GM23248 (cell line): Measurements from ENCODE around the gene HECTD4. TPM values are rescaled to one million over a fixed set of nuclear protein-coding genes. Genes with fewer than 3 reads are reported as not detected.

Experiments used
- DNase-seq: peaks from one replicate; pipeline ENCODE4 v3.0.0-alpha.2; 2015
- H2AFZ ChIP-seq: fragments of 200-600 bp; sonication (generic); 2 replicates; pipeline ENCODE4 v1.6.1; 2016; ENCODE audit warnings: antibody characterized with exemption
- H3F3A ChIP-seq: fragments of 200-600 bp; sonication (generic); 2 replicates; pipeline ENCODE4 v1.6.1; 2016; ENCODE audit warnings: mild to moderate bottlenecking, antibody characterized with exemption, mixed run types; ENCODE audit not compliant: insufficient read depth
- H3K27ac ChIP-seq: fragments of 200-600 bp; sonication (generic); 2 replicates; pipeline ENCODE4 v1.5.1; 2016; ENCODE audit warnings: mild to moderate bottlenecking
- H3K27me3 ChIP-seq: fragments of 200-600 bp; sonication (generic); replicated peaks from 2 replicates; pipeline ENCODE4 v1.6.1; 2016; ENCODE audit warnings: mild to moderate bottlenecking; ENCODE audit not compliant: insufficient read depth
- H3K36me3 ChIP-seq: fragments of 200-600 bp; sonication (generic); 2 replicates; pipeline ENCODE4 v1.6.1; 2016; ENCODE audit warnings: low read depth, mild to moderate bottlenecking
- H3K4me1 ChIP-seq: fragments of 200-600 bp; sonication (generic); 2 replicates; pipeline ENCODE4 v1.6.1; 2016; ENCODE audit warnings: mild to moderate bottlenecking; ENCODE audit not compliant: insufficient read depth
- H3K4me2 ChIP-seq: fragments of 200-600 bp; sonication (generic); one replicate; pipeline ENCODE4 v1.6.1; 2016; ENCODE audit warnings: mild to moderate bottlenecking; ENCODE audit not compliant: unreplicated experiment
- H3K4me3 ChIP-seq: fragments of 200-600 bp; sonication (generic); 2 replicates; pipeline ENCODE4 v1.5.1; 2016; ENCODE audit warnings: mild to moderate bottlenecking
- H3K79me2 ChIP-seq: fragments of 200-600 bp; sonication (generic); 2 replicates; pipeline ENCODE4 v1.6.1; 2016; ENCODE audit warnings: mild to moderate bottlenecking; ENCODE audit not compliant: insufficient read depth
- H3K9ac ChIP-seq: fragments of 200-600 bp; sonication (generic); 2 replicates; pipeline ENCODE4 v1.6.1; 2016; ENCODE audit warnings: mild to moderate bottlenecking
- H3K9me2 ChIP-seq: fragments of 200-600 bp; sonication (generic); 2 replicates; pipeline ENCODE4 v1.6.1; 2016; ENCODE audit warnings: mixed run types, mild to moderate bottlenecking, moderate library complexity; ENCODE audit not compliant: insufficient read depth
- H3K9me3 ChIP-seq: fragments of 200-600 bp; sonication (generic); one replicate; pipeline ENCODE4 v1.6.1; 2017; ENCODE audit warnings: low read depth
- H4K20me1 ChIP-seq: fragments of 200-600 bp; sonication (generic); 2 replicates; pipeline ENCODE4 v1.6.0; 2016; ENCODE audit not compliant: insufficient read depth
- EZH2 ChIP-seq: fragments of 200-600 bp; sonication (generic); IDR thresholded peaks from 2 replicates; pipeline ENCODE4 v1.6.1; 2018; ENCODE audit warnings: antibody characterized with exemption, mild to moderate bottlenecking; ENCODE audit not compliant: insufficient read depth, poor library complexity, severe bottlenecking
- EZH2phosphoT487 ChIP-seq: fragments of 200-600 bp; sonication (generic); IDR thresholded peaks from 2 replicates; pipeline ENCODE4 v1.6.1; 2018; ENCODE audit warnings: antibody characterized with exemption, moderate library complexity, mild to moderate bottlenecking, low read depth; ENCODE audit not compliant: insufficient read depth
- WGBS, 2 experiments: methylation state at CpG; one replicate each; pipeline ENCODE4 v1.1.6; 2015 to 2017; ENCODE audit warnings: low lambda C conversion rate in 2 of 2, low coverage in 1 of 2; ENCODE audit errors: missing lambda C conversion rate in 2 of 2; 5-methylcytosine and 5-hydroxymethylcytosine counted together
- in situ Hi-C: fragments of 300-500 bp; cut with MboI; formaldehyde crosslinking; loops from 2 replicates; pipeline ENCODE4 v1.15.0; 2020
- polyA plus RNA-seq: library from polyadenylated mRNA; unstranded; fragments of >200 nt; fragmentation: Nextera tagmentation; extraction: Ambion mirVana; gene quantifications from 2 replicates; pipeline ENCODE4 v1.2.1, GENCODE V29; 2016
- total RNA-seq: library from RNA; depleted of rRNA; stranded (reverse); fragments of >200 nt; shearing (Covaris generic); gene quantifications from 2 replicates; pipeline ENCODE4 v1.2.3, GENCODE V29; 2014

Gene HECTD4
- total and polyA plus RNA-seq, 2 experiments from 2014 or later = 7.5 to 8.9 TPM

GRCh38 chr12:112130441-112130998, 251.7 kb downstream of the HECTD4 start:
- H3K4me2 ChIP-seq = peak overlapping the region; percentile 79
- peak overlapping the region; percentile 65 for H3K4me3 ChIP-seq
- H3K4me1 ChIP-seq = peaks cover 51% of the 10 kb centered on the region
- peaks cover 78% of the 10 kb centered on the region for H3K79me2 ChIP-seq
- H3K36me3 ChIP-seq = peaks cover 29% of the 10 kb centered on the region
- no peaks in the 10 kb centered on the region for H3K9me3 ChIP-seq
- peak overlapping the region; percentile 82 for H2AFZ ChIP-seq
- in situ Hi-C loops = no loop called here
- H3K9me2 ChIP-seq = no peaks in the 10 kb centered on the region
- peak; percentile 55 for DNase-seq
- no peaks in the 10 kb centered on the region; the same call in 1 of the 2 replicates for H3F3A ChIP-seq
- TF ChIP-seq EZH2phosphoT487 (no peak), EZH2 (no peak)
- H3K27me3 ChIP-seq = no peaks in the 10 kb centered on the region
- H3K27ac ChIP-seq = peak overlapping the region; percentile 84
- no peaks in the 10 kb centered on the region for H4K20me1 ChIP-seq
- WGBS, 2 experiments = 0% methylated on average over 2 of the region's 2 CpGs
- H3K9ac ChIP-seq = peak overlapping the region; percentile 76

DNA sequence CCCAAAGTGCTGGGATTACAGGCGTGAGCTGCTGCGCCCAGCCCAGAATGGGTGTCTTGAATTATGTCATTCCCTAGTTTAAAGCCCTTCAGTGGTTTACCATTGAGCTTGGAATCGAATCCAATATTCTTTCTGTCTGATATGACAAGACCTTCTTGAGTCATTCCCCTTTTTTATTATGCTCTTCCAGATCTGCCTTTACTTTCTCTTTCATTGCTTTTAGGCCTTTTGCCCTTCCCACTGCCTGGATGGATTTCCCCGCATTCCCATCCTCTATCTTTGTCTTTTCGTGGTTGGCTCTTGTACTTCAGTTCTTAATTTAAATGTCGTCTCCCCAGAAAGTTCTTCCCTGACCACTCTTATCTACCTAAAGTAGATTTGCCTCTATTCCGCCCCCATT, 255.3 kb downstream of the HECTD4 start:
- peaks cover 60% of the 10 kb centered on the region for H3K79me2 ChIP-seq

GRCh38 chr12:112126000-112126438, 256.2 kb downstream of the HECTD4 start:
- in situ Hi-C loops = no loop called here
- WGBS, 2 experiments = 1 to 4% methylated on average over 25 of the region's 25 CpGs
- H3K9ac ChIP-seq = peak overlapping the region; percentile 94
- TF ChIP-seq EZH2 (no peak), EZH2phosphoT487 (no peak)
- H3F3A ChIP-seq = peaks cover 15% of the 10 kb centered on the region; the same call in 1 of the 2 replicates
- peak overlapping the region; percentile 88 for H3K27ac ChIP-seq
- no peaks in the 10 kb centered on the region for H3K9me2 ChIP-seq
- no peaks in the 10 kb centered on the region for H4K20me1 ChIP-seq
- peak overlapping the region; percentile 86 for H3K4me3 ChIP-seq
- H3K4me1 ChIP-seq = peaks cover 64% of the 10 kb centered on the region
- H3K79me2 ChIP-seq = peaks cover 52% of the 10 kb centered on the region
- peak overlapping the region; percentile 70 for H2AFZ ChIP-seq
- no peaks in the 10 kb centered on the region for H3K9me3 ChIP-seq
- no peak for DNase-seq
- H3K27me3 ChIP-seq = no peaks in the 10 kb centered on the region
- peak overlapping the region; percentile 97 for H3K4me2 ChIP-seq
- H3K36me3 ChIP-seq = peaks cover 2% of the 10 kb centered on the region; the same call in 1 of the 2 replicates

More for the DNA sequence above, 255.3 kb downstream of the HECTD4 start:
- no peaks in the 10 kb centered on the region for H3K27me3 ChIP-seq
- H3K4me1 ChIP-seq = peaks cover 69% of the 10 kb centered on the region
- H3K27ac ChIP-seq = no peak overlapping the region
- no peak for TF ChIP-seq EZH2phosphoT487
- no peak for TF ChIP-seq EZH2
- H3K4me2 ChIP-seq = peak overlapping the region; percentile 97
- no peaks in the 10 kb centered on the region for H3K9me2 ChIP-seq
- in situ Hi-C loops = no loop called here
- H3K4me3 ChIP-seq = peak overlapping the region; percentile 86
- 73 to 74% methylated on average over 7 of the region's 7 CpGs for WGBS, 2 experiments
- peaks cover 8% of the 10 kb centered on the region; the same call in 1 of the 2 replicates for H3K36me3 ChIP-seq
- DNase-seq = peak; percentile 35
- H3F3A ChIP-seq = peaks cover 15% of the 10 kb centered on the region; the same call in 1 of the 2 replicates
- H3K9me3 ChIP-seq = no peaks in the 10 kb centered on the region
- H4K20me1 ChIP-seq = no peaks in the 10 kb centered on the region
- no peak overlapping the region for H2AFZ ChIP-seq
- peak overlapping the region; percentile 94; the same call in 1 of the 2 replicates for H3K9ac ChIP-seq

- no peaks in the 10 kb centered on the region for H3K36me3 ChIP-seq
- no peaks in the 10 kb centered on the region for H3K9me2 ChIP-seq
- TF ChIP-seq EZH2 (no peak), EZH2phosphoT487 (no peak)
- no peaks in the 10 kb centered on the region for H3K9me3 ChIP-seq
- H4K20me1 ChIP-seq = no peaks in the 10 kb centered on the region
- peak; percentile 99 for DNase-seq
- H3K4me3 ChIP-seq = peak within 1 kb of the TSS; percentile 86
- H3K79me2 ChIP-seq = peaks cover 46% of the 10 kb centered on the region
- H3K4me1 ChIP-seq = peaks cover 58% of the 10 kb centered on the region
- WGBS, 2 experiments = 0 to 1% methylated on average over 36 to 44 of the region's 63 CpGs
- H2AFZ ChIP-seq = peak within 1 kb of the TSS; percentile 70
- in situ Hi-C loops = no loop called here
- peak within 1 kb of the TSS; percentile 97 for H3K4me2 ChIP-seq
- H3K9ac ChIP-seq = peak within 1 kb of the TSS; percentile 94
- peak within 1 kb of the TSS; percentile 88 for H3K27ac ChIP-seq
- H3F3A ChIP-seq = peaks cover 15% of the 10 kb centered on the region; the same call in 1 of the 2 replicates
- no peaks in the 10 kb centered on the region for H3K27me3 ChIP-seq
Measured at GRCh38 chr12:112125250-112125999, 256.8 kb downstream of the HECTD4 start, which contains the start of gene TRAFD1. Gene TRAFD1, plus strand, starts transcription at chr12:112125560. Its CDS starts 4,963 bp downstream, at chr12:112130523.
